Left forelimb (tissue), 1 donor: ENCODE data around the gene WDR38.
A peak's percentile ranks its signal among the peaks of the same experiment; 100 is the strongest.

ENCODE experiments used
- DNase-seq: peaks from one replicate; pipeline ENCODE4 v3.0.0-alpha.2; 2018; ENCODE audit warnings: low spot score

Gene WDR38

GRCh38 chr9:124852829-124853531, at the start of gene WDR38:
Gene WDR38 (plus strand): TSS chr9:124853460. CDS start chr9:124853532, 72 bp downstream.
- DNase-seq, result peak; percentile 91

- no peak for DNase-seq
These were observed 49.3 kb upstream of the WDR38 start for GRCh38 chr9:124803911-124804310.

GRCh38 chr9:124805186-124805585, 48.1 kb upstream of the WDR38 start:
- DNase-seq, result no peak

GRCh38 chr9:124808246-124808956, 44.9 kb upstream of the WDR38 start:
- DNase-seq, result no peak

DNA sequence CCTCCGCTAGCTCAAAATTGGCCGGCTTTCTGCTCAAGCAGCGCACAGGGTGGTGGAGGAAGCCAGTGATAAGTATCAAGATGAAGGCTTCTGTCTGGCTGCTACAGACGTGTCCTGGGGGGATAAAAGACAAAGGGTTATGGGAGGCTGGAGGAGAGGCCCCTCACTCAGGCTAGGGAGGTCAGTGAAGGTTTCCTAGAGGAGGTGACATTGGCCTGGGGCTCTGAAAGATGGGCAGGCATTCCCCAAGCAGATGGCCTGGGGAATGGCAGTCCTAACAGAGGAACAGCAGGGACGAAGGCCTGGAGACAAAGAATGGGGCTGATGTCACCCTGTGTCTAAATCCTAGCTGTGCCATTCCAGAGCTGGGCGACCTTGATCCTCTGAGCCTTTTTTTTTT, 44.0 kb upstream of the WDR38 start:
- DNase-seq, result no peak

DNA sequence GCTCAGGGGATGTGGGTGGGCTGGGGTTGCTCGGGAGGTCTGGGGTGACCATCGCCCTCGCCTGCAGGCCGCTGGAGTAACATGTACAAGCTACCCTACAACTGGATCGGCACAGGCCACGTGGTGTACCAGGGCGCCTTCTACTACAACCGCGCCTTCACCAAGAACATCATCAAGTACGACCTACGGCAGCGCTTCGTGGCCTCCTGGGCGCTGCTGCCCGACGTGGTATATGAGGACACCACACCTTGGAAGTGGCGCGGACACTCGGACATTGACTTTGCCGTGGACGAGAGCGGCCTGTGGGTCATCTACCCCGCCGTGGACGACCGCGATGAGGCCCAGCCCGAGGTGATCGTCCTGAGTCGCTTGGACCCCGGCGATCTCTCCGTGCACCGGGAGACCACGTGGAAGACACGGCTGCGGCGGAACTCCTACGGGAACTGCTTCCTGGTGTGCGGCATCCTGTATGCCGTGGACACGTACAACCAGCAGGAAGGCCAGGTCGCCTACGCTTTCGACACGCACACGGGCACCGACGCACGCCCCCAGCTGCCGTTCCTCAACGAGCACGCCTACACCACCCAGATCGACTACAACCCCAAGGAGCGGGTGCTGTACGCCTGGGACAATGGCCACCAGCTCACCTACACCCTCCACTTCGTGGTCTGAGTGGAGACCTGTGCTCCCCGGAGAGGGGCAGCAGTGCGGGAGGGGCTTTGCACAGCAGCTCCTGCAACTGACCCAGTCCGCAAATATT, 43.3 kb upstream of the WDR38 start:
- DNase-seq, result no peak

- peak; percentile 84 for DNase-seq
These were observed 42.5 kb upstream of the WDR38 start for GRCh38 chr9:124810663-124811355.

- peak; percentile 83 for DNase-seq
These were observed 40.8 kb upstream of the WDR38 start for GRCh38 chr9:124812441-124812876.

DNA sequence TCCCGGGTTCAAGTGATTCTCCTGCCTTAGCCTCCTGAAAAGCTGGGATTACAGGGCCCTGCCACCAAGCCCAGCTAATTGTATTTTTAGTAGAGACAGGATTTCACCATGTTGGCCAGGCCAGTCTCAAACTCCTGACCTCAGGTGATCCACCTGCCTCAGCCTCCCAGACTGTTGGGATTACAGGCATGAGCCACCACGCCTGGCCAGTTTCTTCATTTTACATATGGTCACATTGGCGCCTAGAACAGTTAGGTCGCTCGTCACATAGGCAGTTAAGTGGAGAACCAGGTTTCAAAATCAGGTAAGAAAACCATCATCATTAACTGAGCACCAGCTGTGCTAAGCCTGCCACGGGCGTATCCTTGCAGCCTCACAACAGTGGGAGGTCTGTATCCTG, 40.2 kb upstream of the WDR38 start:
- no peak for DNase-seq

GRCh38 chr9:124813501-124814163, 39.6 kb upstream of the WDR38 start:
- DNase-seq, result no peak

- no peak for DNase-seq
These were observed 39.1 kb upstream of the WDR38 start for GRCh38 chr9:124814164-124814535.

DNA sequence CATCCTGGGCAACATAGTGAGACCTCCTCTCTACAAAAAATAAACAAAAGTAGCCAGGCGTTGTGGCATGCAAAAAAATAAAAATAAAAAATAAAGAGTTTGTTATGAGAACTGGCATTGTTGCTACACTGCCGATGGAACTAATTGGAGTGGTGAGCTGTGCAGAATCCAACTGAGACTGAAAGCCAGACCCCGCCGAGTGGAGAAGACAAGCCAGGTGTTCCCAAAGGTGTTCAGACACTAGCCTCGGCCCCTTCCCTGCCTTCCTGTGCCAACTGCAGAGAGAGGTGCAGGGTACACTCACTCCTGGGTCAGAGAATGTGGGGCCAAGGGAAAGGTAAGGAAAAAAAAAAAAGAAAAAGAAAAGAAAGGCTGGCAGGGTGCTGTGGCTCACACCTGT, 37.7 kb upstream of the WDR38 start:
- no peak for DNase-seq

- no peak for DNase-seq
These were observed 34.6 kb upstream of the WDR38 start for GRCh38 chr9:124818431-124819281.

DNA sequence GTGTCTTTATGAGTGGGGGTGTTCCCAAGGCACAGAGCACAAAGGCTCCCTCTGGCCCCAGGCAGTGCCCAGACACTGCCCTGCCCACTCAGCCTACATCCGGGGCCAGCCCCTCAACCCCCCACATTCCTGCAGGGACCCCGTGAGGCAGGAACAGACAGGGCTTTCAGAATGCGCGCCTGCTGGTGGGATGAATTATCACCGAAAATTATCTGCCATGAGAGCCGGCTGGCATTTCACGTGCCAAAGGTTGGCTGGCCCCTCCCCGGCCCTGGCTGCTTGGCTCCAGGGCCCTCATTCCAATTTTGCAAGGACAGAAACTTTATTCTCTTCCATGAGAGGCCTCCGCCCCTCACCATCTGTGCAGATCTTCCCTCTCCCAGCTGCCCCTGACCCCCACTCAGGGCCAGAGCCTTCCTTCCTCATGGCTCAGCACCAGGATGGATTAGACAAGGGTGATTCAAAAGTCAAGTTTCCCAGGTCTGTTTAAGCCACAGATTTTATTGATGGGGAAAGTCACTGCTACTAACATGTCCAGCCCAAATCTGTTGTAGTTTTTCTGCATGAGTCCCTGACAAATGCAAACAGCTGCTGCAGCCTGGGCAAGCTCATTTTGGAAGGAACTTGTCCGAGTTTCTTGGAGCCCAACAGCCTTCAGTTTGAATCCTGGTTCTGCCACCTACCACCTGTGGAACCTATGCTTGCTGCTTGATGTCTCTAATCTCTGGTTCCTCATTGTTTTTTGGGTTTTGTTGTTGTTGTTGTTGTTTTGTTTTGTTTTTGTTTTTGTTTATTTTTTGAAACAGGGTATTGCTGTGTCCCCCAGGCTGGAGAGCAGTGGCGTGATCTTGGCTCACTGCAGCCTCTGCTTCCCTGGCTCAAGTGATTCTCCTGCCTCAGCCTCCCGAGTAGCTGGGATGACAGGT, 32.3 kb upstream of the WDR38 start:
- DNase-seq, result peak; percentile 78

DNA sequence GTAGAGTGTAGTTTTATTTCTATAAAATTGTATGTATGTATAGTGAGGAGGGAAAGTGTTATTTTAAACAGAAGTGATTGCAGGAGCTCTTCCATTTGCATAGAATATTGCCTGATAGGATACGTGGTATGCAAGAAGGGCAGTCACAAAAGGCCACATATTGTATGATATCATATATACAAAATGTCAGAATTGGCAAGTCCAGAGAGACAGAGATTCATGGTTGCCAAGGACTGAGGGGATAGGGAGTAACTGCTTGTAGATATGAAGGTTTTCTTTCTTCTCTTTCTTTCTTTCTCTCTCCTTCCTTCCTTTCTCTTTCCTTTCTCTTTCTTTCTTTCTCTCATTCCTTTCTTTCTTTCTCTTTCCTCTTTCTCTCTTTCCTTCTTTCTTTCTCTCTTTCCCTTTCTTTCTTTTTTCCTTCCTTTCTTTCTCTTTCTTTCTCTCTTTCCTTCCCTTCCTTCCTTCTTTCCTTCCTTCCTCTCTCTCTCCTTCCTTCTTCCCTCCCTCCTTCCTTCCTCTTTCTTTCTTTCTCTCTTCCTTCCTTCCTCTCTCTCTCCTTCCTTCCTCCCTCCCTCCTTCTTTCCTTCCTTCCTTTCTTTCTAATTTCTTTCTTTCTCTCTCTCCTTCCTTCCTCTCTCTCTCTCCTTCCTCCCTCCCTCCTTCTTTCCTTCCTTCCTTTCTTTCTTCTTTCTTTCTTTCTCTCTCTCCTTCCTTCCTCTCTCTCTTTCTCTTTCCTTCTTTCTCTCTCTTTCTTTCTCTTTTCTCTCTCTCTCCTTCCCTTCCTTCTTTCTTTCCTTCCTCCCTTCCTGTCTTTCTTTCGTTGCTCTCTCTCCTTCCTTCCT, 24.5 kb upstream of the WDR38 start:
- no peak for DNase-seq

DNA sequence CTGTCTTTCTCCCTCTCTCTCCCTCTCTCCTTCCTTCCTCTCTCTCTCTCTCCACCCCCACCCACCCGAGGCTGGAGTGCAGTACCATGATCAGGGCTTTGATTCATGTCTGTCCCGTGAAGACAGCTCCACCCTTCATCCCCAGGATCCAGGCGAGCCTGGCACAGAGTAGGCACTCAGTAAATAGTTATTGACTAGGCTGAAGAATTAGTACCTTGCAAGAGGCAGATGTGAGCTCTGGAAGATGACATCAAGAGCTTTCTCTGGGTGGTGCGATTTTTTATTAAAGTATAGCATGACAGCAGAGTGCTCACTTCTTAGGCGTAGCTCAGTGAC, 24.0 kb upstream of the WDR38 start:
- DNase-seq, result no peak

- no peak for DNase-seq
These were observed 22.7 kb upstream of the WDR38 start for GRCh38 chr9:124830593-124830992.

GRCh38 chr9:124831642-124832364, 21.5 kb upstream of the WDR38 start:
- no peak for DNase-seq
